Testis (tissue), 2 donors: ENCODE results near the gene PHLDB3.

Experiments
- POLR2A ChIP-seq: fragments of 450-650 bp; IDR thresholded peaks from one replicate; pipeline ENCODE4 v1.6.1; 2017; ENCODE audit warnings: antibody characterized with exemption, mild to moderate bottlenecking, moderate library complexity
- TF ChIP-seq, protein P1 (sequence below), 3 experiments: fragments of 450-650 bp in 2 of 3; fragments of 200-600 bp in 1 of 3; sonication (generic) in 1 of 3; IDR thresholded peaks; one replicate each; pipeline ENCODE4 v1.5.1; 2016 to 2019; ENCODE audit warnings: antibody characterized with exemption in 3 of 3, mild to moderate bottlenecking in 2 of 3, moderate library complexity in 1 of 3

DNA sequence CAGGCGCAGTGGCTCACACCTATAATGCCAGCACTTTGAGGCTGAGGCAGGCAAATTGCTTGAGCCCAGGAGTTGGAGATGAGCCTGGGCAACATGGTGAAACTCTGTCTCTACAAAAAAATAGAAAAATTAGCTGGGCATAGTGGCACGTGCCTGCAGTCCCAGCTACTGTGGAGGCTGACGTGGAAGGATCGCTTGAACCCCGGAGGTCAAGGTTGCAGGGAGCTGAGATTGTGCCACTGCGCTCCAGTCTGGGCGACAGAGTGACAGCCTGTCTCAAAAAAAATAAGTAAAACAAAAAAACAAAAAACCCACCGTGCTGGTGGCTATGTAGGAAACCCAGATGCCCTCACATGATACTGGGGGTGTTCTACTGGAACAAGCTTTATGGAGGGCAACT, 16.4 kb downstream of the PHLDB3 start:
- TF ChIP-seq, protein P1, sequence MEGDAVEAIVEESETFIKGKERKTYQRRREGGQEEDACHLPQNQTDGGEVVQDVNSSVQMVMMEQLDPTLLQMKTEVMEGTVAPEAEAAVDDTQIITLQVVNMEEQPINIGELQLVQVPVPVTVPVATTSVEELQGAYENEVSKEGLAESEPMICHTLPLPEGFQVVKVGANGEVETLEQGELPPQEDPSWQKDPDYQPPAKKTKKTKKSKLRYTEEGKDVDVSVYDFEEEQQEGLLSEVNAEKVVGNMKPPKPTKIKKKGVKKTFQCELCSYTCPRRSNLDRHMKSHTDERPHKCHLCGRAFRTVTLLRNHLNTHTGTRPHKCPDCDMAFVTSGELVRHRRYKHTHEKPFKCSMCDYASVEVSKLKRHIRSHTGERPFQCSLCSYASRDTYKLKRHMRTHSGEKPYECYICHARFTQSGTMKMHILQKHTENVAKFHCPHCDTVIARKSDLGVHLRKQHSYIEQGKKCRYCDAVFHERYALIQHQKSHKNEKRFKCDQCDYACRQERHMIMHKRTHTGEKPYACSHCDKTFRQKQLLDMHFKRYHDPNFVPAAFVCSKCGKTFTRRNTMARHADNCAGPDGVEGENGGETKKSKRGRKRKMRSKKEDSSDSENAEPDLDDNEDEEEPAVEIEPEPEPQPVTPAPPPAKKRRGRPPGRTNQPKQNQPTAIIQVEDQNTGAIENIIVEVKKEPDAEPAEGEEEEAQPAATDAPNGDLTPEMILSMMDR (IDR thresholded peaks at IDR 0.05) = no peak
- TF ChIP-seq POLR2A = no peak
